Measurements from ENCODE around the gene PPP1R16B. TPM values are rescaled to one million over a fixed set of nuclear protein-coding genes. Genes with fewer than 3 reads are reported as not detected.

PPP1R16B gene
- total RNA-seq, 6 experiments from 2014 or later, result 0.62 to 4.0 (median 2.3) TPM

- Histone ChIP-seq H3K4me3 (no peak overlapping the region), H3K27me3 (no peaks in the 10 kb centered on the region), H3K36me3 (no peaks in the 10 kb centered on the region), H3K27ac (no peak overlapping the region), H3K9me3 (no peaks in the 10 kb centered on the region), H3K4me1 (no peaks in the 10 kb centered on the region)
- ATAC-seq (no peak), DNase-seq (no peak)
- intact Hi-C loops (cut with DNase I), result no loop called here
- TF ChIP-seq CTCF (IDR thresholded peaks at IDR 0.05) (no peak), POLR2A (IDR thresholded peaks at IDR 0.05) (no peak)
- WGBS (ENCODE audit: insufficient coverage, low coverage, low lambda C conversion rate, missing lambda C conversion rate), result 71% methylated on average over 1 of the region's 1 CpG
Measured at GRCh38 chr20:38842026-38842425, 36.5 kb downstream of the PPP1R16B start.

DNA sequence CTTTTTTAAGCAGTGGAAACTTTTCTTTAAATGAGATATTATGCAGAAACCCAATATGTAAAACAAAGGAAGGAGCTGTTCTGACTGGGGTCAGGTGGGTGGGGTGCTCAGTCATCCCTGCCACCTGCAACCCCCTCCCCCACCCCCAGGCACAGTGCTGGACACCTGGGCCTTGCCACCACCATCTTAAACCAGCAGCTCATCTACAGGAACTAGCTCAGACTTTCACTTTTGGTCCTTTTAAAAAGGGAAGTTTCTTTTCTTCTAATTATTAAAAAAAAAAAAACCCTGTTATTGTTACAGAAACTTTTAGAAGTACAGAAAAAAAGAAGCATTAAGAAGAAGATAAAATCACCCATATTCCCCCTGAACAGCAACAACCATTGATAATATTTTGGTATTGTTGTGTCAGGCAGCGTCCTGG is 37.1 kb downstream of the PPP1R16B start:
- Histone ChIP-seq H3K9me3 (no peaks in the 10 kb centered on the region), H3K27ac (no peak overlapping the region), H3K27me3 (no peaks in the 10 kb centered on the region), H3K4me3 (no peak overlapping the region), H3K4me1 (no peaks in the 10 kb centered on the region), H3K36me3 (no peaks in the 10 kb centered on the region)
- DNase-seq, result no peak
- TF ChIP-seq CTCF (IDR thresholded peaks at IDR 0.05) (no peak), POLR2A (IDR thresholded peaks at IDR 0.05) (no peak)
- WGBS (ENCODE audit: insufficient coverage, low coverage, low lambda C conversion rate, missing lambda C conversion rate), result 8% methylated on average over 1 of the region's 1 CpG
- peak in 1 of 4 donors; percentile 39 for ATAC-seq
- intact Hi-C loops (cut with DNase I), result no loop called here

DNA sequence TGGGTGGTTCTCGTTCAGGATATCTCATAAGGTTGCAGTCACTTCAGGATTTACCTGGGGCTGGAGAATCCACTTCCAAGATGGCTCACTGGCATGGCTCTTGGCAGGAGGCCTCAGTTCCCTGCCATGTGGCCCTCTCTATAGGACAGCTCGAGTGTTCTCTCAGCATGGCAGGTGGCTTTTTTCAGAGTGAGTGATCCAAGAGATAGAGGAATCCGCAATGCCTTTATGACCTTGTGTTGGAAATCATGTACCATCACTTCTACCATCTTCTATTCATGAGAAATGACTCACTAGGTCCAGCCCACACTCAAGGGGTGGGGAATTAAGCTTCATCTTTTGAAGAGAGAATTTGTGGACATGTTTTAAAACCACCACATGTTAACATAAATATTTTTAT is 37.8 kb downstream of the PPP1R16B start:
- TF ChIP-seq POLR2A (IDR thresholded peaks at IDR 0.05), result no peak
- TF ChIP-seq CTCF (IDR thresholded peaks at IDR 0.05), result no peak
- H3K27me3 ChIP-seq, result no peaks in the 10 kb centered on the region
- H3K4me3 ChIP-seq, result no peak overlapping the region
- WGBS (ENCODE audit: insufficient coverage, low coverage, low lambda C conversion rate, missing lambda C conversion rate), result 100% methylated on average over 1 of the region's 3 CpGs
- DNase-seq, result no peak
- no peaks in the 10 kb centered on the region for H3K9me3 ChIP-seq
- no peaks in the 10 kb centered on the region for H3K36me3 ChIP-seq
- H3K4me1 ChIP-seq, result no peaks in the 10 kb centered on the region
- no peak overlapping the region for H3K27ac ChIP-seq
- ATAC-seq, result no peak
- intact Hi-C loops (cut with DNase I), result no loop called here

- intact Hi-C loops (cut with DNase I), result no loop called here
- no peak for TF ChIP-seq CTCF (IDR thresholded peaks at IDR 0.05)
- no peak for TF ChIP-seq POLR2A (IDR thresholded peaks at IDR 0.05)
Measured at GRCh38 chr20:38844963-38845362, 39.5 kb downstream of the PPP1R16B start.

GRCh38 chr20:38847840-38848239 is 42.3 kb downstream of the PPP1R16B start:
- H3K27me3 ChIP-seq, result no peaks in the 10 kb centered on the region
- no peaks in the 10 kb centered on the region for H3K9me3 ChIP-seq
- intact Hi-C loops (cut with DNase I), result no loop called here
- ATAC-seq, result no peak
- 69% methylated on average over 1 of the region's 1 CpG for WGBS (ENCODE audit: insufficient coverage, low coverage, low lambda C conversion rate, missing lambda C conversion rate)
- no peaks in the 10 kb centered on the region for H3K4me1 ChIP-seq
- no peak for DNase-seq
- H3K36me3 ChIP-seq, result no peaks in the 10 kb centered on the region
- TF ChIP-seq CTCF (IDR thresholded peaks at IDR 0.05) (no peak), POLR2A (IDR thresholded peaks at IDR 0.05) (no peak)
- H3K4me3 ChIP-seq, result no peak overlapping the region
- H3K27ac ChIP-seq, result no peak overlapping the region

More at GRCh38 chr20:38844963-38845362, 39.5 kb downstream of the PPP1R16B start:
- Histone ChIP-seq H3K4me3 (no peak overlapping the region), H3K27me3 (no peaks in the 10 kb centered on the region), H3K4me1 (no peaks in the 10 kb centered on the region), H3K36me3 (no peaks in the 10 kb centered on the region), H3K9me3 (no peaks in the 10 kb centered on the region), H3K27ac (no peak overlapping the region)
- 67% methylated on average over 1 of the region's 4 CpGs for WGBS (ENCODE audit: insufficient coverage, low coverage, low lambda C conversion rate, missing lambda C conversion rate)
- ATAC-seq (no peak), DNase-seq (no peak)

All from right lobe of liver (tissue), 6 donors.